SJCRH30 (cell line): ENCODE data around the gene TSPAN3. TPM values are rescaled to one million over a fixed set of nuclear protein-coding genes. Genes with fewer than 3 reads are reported as not detected.
A peak's percentile ranks its signal among the peaks of the same experiment; 100 is the strongest.

Experiments used
- DNase-seq, 2 experiments: peaks; one replicate each; pipeline ENCODE4 v3.0.0-alpha.2; 2015 to 2020
- H3K27ac ChIP-seq: fragments of 250-450 bp; sonication (Bioruptor Pico); 2 replicates; pipeline ENCODE4 v1.5.1; 2020; ENCODE audit warnings: mild to moderate bottlenecking, moderate library complexity
- H3K27me3 ChIP-seq: fragments of 250-450 bp; sonication (Bioruptor Pico); 2 replicates; pipeline ENCODE4 v1.5.1; 2020; ENCODE audit warnings: mild to moderate bottlenecking, moderate library complexity
- H3K36me3 ChIP-seq: fragments of 250-450 bp; sonication (Bioruptor Pico); 2 replicates; pipeline ENCODE4 v1.5.1; 2020; ENCODE audit warnings: mild to moderate bottlenecking, moderate library complexity
- H3K4me1 ChIP-seq: fragments of 250-450 bp; sonication (Bioruptor Pico); 2 replicates; pipeline ENCODE4 v1.5.1; 2020; ENCODE audit warnings: mild to moderate bottlenecking, moderate library complexity
- H3K4me3 ChIP-seq: fragments of 250-450 bp; sonication (Bioruptor Pico); 2 replicates; pipeline ENCODE4 v1.5.1; 2020; ENCODE audit warnings: mild to moderate bottlenecking, moderate library complexity
- H3K9me3 ChIP-seq: fragments of 250-450 bp; sonication (Bioruptor Pico); replicated peaks from 2 replicates; pipeline ENCODE4 v1.5.1; 2020; ENCODE audit warnings: mild to moderate bottlenecking, moderate library complexity
- total RNA-seq: library from RNA; depleted of rRNA; stranded (reverse); fragments of >200 nt; shearing (Covaris generic); gene quantifications from 2 replicates; pipeline ENCODE4 v1.2.3, GENCODE V29; 2014

TSPAN3 gene
- total RNA-seq, 1 experiment from 2014 or later = 473 TPM

DNA sequence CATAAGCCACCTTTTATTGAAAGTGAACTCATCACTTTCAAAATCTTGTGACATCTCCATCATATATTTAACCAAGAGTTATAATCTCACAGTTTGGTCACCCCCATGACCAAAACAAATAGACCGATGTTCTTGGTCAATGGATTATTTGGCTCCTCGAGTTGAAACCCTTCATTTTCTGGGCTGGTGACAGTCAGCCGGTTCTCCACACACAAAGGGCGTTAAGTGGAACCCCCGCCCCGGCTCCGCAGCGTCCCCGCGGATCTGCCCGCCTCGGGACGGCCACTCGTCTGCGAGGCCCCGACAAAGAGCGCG, 772 bp downstream of the TSPAN3 start:
- no peak for DNase-seq
- no peaks in the 10 kb centered on the region for H3K27me3 ChIP-seq
- H3K4me1 ChIP-seq = peaks cover 33% of the 10 kb centered on the region
- peaks cover 40% of the 10 kb centered on the region for H3K36me3 ChIP-seq
- peak overlapping the region; percentile 82 for H3K27ac ChIP-seq
- peak overlapping the region; percentile 88 for H3K4me3 ChIP-seq
- no peaks in the 10 kb centered on the region for H3K9me3 ChIP-seq

DNA sequence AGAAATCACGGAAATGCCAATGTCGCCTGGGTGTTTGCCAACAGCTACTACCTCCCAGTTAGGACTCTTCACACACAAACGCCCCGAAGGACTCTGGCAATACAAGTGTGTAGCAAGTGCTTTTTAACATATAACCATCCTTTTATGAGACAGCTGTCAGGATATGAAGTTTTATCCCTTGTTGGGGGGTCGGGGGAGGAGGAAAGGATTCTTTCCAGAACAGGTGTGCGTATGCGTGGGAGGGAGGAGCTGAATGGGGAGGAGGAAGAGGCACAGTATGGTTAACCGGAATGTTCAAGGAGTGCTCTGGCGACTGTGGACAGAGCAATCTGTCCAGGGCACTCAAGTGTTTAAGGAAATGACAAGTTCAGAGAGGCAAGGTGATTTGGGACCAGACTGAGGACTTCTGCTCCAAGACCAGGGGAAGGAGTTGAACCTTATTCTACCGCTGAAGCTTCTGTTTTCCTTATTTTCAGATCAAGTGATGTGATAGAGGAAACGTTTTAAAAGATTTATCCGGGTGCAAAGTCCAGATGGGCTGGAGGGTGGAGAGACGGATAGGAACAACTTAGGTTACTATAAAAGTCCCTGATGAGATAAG, 1.3 kb downstream of the TSPAN3 start:
- Histone ChIP-seq H3K4me3 (peak overlapping the region; percentile 88), H3K27me3 (no peaks in the 10 kb centered on the region), H3K4me1 (peaks cover 37% of the 10 kb centered on the region), H3K36me3 (peaks cover 40% of the 10 kb centered on the region), H3K27ac (peak overlapping the region; percentile 82), H3K9me3 (no peaks in the 10 kb centered on the region)
- DNase-seq = peak; percentile 87 to 93

DNA sequence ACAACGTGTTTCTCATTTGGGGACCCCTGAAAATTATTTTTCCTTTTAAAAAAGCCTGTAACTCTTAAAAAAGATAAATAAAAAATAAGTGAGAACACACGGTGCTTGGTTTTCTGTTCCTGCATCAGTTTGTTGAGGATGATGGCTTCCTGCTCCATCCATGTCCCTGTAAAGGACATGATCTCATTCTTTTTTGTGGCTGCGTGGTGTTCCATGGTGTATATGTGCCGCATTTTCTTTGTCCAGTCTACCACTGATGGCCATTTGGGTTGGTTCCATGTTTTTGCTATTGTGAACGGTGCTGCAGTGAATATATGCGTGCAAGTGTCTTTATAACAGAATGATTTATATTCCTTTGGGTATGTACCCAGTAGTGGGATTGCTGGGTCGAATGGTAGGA, 2.3 kb downstream of the TSPAN3 start:
- H3K4me3 ChIP-seq = peak overlapping the region; percentile 88
- H3K9me3 ChIP-seq = no peaks in the 10 kb centered on the region
- no peak for DNase-seq
- H3K27me3 ChIP-seq = no peaks in the 10 kb centered on the region
- H3K36me3 ChIP-seq = peaks cover 45% of the 10 kb centered on the region
- H3K4me1 ChIP-seq = peaks cover 44% of the 10 kb centered on the region
- H3K27ac ChIP-seq = no peak overlapping the region

DNA sequence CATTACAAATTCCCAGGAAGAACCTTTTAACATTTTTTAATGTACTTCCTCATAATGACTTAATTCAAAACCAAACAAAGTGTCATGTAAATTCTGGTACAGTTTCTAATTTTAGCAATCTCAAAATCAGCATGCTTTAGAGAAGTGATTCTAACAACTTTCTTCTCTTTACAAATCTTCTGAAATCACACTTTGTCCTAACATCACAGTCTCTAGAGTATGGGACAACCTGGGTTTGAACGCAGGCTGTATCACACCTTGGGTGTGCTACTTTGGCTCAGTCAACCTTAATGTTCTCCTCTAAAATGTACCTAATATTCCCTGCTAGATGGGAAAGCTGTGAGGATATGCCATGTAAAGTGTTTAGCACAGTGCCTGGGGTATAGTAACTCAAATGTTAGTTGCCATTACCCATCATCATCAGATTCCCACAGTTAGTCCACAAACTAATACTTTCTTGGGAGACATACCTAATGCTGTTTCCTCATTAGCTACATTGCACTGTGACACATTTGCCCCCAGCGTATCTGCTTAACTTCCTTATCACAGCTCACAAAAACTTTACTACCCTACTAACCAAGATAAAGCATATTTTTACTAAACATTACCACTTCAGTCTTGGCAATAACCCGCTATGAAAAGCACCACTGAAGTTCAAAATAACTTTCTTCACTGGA, 3.1 kb downstream of the TSPAN3 start:
- Histone ChIP-seq H3K4me3 (no peak overlapping the region), H3K36me3 (peaks cover 47% of the 10 kb centered on the region), H3K27me3 (no peaks in the 10 kb centered on the region), H3K4me1 (peaks cover 46% of the 10 kb centered on the region), H3K27ac (no peak overlapping the region), H3K9me3 (no peaks in the 10 kb centered on the region)
- no peak for DNase-seq

DNA sequence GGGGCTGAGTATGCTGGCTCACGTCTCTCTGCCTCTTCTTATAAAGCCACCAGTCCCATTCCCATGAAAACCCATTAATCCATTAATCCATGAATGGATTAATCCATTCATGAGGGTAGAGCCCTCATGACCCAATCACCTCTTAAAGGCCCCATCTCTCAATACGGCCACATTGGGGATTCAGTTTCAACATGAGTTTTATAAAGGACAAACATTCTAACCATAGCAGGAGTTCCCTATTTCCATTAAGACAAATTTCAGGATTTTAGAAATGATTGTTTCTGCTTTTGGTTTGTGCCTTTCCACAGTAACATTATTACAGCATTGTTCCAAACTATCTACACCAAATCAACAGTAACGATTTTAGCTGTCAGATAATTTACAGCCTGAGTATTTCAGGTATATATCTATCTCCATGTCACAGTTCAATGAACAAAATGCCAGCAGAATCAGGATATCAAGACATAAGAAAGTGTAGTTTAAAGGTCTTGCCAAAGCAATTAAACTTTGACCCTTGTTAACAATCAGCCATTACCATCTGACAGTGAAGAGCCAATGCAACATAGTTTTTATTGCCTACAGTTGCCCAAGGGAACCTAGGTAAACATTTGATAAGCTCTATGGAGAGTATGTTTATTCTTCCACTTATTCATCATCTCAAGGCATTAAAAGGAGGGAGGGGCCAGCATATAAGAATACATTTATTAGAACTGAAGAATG, 3.8 kb downstream of the TSPAN3 start:
- H3K4me3 ChIP-seq = no peak overlapping the region
- H3K36me3 ChIP-seq = peaks cover 47% of the 10 kb centered on the region
- H3K9me3 ChIP-seq = no peaks in the 10 kb centered on the region
- H3K4me1 ChIP-seq = peaks cover 53% of the 10 kb centered on the region
- H3K27ac ChIP-seq = no peak overlapping the region
- DNase-seq = no peak
- no peaks in the 10 kb centered on the region for H3K27me3 ChIP-seq

DNA sequence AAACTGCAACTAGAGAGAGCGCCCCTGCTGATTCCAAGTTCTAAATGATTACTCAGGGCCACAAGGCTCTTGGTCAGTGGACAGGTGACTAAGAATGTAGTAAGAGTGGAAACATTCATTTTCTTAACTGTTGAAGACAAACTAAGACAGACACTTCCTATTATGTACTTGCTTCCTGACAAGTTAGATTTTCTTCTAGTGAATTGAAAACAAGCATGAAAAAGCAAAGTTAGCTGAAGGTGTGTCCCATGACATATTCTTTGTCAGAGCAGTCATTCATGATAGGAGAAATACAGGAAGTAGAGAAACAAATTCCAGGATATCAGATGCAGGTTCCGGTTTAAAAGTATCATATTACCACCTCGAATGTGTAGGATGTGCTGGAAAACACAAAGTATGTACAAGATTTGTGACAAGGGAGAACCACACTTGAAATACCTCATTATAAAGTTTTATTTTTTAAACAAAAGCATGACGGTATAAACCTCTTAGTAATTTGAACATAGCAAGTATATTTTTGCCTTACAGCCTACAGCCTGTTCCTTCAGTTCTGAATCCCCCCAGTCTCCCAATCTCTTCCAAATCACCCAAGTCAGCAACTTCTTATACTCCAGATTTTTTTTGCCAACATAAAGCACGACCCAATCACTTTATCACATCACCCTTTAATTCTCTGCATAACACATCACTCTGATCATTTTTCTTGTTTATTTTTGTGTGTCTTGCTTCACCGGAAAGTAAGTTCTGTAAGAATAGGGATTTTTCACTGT, 6.2 kb downstream of the TSPAN3 start:
- Histone ChIP-seq H3K36me3 (peaks cover 47% of the 10 kb centered on the region), H3K27ac (no peak overlapping the region)

DNA sequence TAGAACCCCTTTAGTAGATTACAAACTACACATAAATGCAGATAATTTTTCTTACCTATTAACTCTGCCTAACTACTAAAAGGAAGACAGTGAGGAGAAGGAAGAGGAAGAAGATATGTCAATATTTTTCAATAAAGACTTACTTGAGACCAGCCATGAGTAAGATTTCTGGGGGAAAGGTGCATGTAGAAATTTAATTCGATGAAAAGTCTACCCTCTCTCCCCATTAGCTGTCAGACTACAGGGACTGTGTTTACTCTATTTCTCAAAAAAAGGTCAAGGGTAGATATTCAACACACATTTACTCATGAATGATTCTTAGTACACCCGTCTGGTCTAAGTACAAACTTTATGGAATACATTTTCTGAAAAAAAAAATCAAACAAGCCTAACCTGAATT, 6.8 kb downstream of the TSPAN3 start:
- Histone ChIP-seq H3K27ac (no peak overlapping the region), H3K36me3 (peaks cover 49% of the 10 kb centered on the region), H3K27me3 (no peaks in the 10 kb centered on the region), H3K4me1 (peaks cover 74% of the 10 kb centered on the region), H3K4me3 (no peak overlapping the region), H3K9me3 (no peaks in the 10 kb centered on the region)
- no peak for DNase-seq

More for the DNA sequence above, 6.2 kb downstream of the TSPAN3 start:
- peak in 1 of 2 experiments; percentile 26 for DNase-seq
- Histone ChIP-seq H3K4me1 (peaks cover 73% of the 10 kb centered on the region), H3K9me3 (no peaks in the 10 kb centered on the region), H3K4me3 (no peak overlapping the region), H3K27me3 (no peaks in the 10 kb centered on the region)

DNA sequence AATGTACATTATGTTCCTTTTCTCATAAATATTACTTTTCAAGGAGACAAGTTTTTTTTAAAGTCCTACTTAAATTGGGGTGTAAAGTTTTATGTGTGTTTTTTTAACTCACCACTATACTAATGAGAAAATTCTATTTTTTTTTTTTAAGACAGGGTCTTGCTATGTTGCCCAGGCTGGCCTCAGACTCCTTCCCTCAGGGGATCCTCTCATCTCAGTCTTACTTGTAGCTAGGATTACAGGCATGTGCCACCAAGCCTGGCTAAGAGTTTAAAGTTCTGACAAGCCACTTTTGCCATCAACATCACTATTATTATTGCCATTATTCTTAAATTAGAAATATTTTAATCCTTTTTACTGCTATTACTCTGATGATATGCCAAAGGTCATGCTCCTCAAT, 7.7 kb downstream of the TSPAN3 start:
- no peak for DNase-seq
- no peak overlapping the region for H3K27ac ChIP-seq
- H3K9me3 ChIP-seq = no peaks in the 10 kb centered on the region
- H3K4me3 ChIP-seq = no peak overlapping the region
- H3K27me3 ChIP-seq = no peaks in the 10 kb centered on the region
- peaks cover 66% of the 10 kb centered on the region for H3K4me1 ChIP-seq
- H3K36me3 ChIP-seq = peaks cover 44% of the 10 kb centered on the region

DNA sequence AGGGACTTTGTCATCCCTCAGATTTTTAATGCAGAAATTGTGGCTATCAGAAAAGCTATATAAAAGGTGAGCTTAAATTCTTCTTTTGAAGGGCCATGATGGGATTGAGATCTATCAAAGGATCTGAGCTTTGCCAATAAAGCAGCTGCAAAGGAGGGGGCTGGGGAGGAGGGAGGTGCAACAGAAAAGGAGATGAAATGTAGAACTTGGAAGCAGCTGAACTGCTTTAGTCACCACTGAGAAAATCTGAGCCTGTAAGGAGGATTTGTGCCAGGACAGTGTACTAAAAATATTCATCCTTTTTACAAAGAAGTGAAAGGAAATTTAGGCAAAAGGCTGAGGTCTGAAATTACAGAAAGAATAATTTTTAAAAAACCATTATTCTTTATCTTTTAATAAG, 10.4 kb downstream of the TSPAN3 start:
- no peak overlapping the region for H3K4me3 ChIP-seq
- H3K4me1 ChIP-seq = peaks cover 51% of the 10 kb centered on the region
- H3K36me3 ChIP-seq = peaks cover 33% of the 10 kb centered on the region
- H3K27me3 ChIP-seq = no peaks in the 10 kb centered on the region
- peak overlapping the region; percentile 55 for H3K27ac ChIP-seq
- peak; percentile 71 to 80 for DNase-seq
- H3K9me3 ChIP-seq = no peaks in the 10 kb centered on the region

DNA sequence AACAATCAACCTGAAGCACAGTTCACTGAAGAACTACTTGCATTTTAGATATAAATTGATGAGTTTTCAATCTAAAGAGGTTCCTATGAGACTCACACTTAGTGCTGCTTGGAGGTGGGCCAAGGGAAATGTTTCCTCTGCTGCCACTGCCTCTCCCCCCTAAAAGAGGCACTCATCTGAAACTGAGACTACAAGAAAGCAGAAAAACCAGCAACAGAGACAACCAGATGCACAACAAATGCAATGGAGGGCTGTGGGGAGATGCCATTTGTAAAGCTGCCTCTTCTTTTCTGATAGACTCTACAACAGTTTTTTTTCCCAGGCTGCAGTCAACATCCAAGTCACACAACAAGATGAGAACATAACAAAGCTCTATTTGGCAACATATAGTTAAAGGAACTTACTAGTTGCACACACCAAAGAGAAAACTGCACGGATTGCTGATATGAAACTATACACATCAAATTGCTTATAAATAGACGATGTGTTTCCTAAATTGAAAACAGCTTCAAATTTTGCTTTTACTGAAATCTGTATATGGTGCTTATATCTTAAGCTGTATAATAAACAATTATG, 11.0 kb downstream of the TSPAN3 start:
- Histone ChIP-seq H3K9me3 (no peaks in the 10 kb centered on the region), H3K4me1 (peaks cover 45% of the 10 kb centered on the region), H3K36me3 (peaks cover 35% of the 10 kb centered on the region), H3K27me3 (no peaks in the 10 kb centered on the region), H3K4me3 (no peak overlapping the region), H3K27ac (no peak overlapping the region; the same call in 1 of the 2 replicates)
- DNase-seq = no peak

DNA sequence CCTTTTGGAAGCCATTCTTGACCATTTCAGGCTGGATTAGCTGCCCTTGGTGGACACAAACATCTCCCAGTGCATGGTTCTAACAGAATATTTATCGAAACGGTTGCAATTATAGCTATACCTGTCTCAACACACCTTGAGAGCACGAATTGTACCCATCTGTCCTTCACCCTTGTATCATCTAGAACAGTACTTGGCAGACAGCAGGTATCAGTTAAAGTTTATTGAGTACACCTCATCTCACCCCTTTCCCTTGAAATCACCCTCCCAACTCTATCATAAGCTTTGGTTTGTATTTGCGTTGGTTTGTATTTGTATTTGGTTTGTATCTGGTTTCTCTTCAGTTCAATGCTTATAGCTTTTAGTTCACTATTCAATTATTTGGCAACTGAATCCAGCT, 12.4 kb downstream of the TSPAN3 start:
- Histone ChIP-seq H3K27ac (no peak overlapping the region), H3K9me3 (no peaks in the 10 kb centered on the region), H3K36me3 (peaks cover 38% of the 10 kb centered on the region), H3K4me3 (no peak overlapping the region), H3K27me3 (no peaks in the 10 kb centered on the region), H3K4me1 (peaks cover 34% of the 10 kb centered on the region)
- DNase-seq = no peak

DNA sequence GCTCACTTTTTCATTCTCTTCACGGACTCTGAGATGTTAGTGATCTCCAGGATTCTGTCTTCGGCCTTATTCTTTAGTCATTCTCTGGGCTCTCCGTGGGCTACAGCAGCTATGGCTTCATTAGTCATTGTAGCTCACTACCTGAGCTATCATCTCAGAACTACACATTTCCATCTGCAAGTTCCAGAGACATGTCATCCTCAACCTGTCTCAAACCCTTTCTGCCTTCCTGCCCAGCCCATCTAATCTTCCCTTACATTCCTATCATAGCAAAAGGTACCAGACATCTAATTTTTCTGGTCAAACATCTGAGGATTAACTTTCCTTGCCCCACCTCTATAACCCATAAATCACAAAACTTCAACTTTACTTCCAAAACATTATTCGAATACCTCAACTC, 13.2 kb downstream of the TSPAN3 start:
- H3K27ac ChIP-seq = no peak overlapping the region
- H3K9me3 ChIP-seq = no peaks in the 10 kb centered on the region
- no peak overlapping the region for H3K4me3 ChIP-seq
- H3K36me3 ChIP-seq = peaks cover 42% of the 10 kb centered on the region
- H3K27me3 ChIP-seq = no peaks in the 10 kb centered on the region
- H3K4me1 ChIP-seq = peaks cover 32% of the 10 kb centered on the region
- DNase-seq = no peak

DNA sequence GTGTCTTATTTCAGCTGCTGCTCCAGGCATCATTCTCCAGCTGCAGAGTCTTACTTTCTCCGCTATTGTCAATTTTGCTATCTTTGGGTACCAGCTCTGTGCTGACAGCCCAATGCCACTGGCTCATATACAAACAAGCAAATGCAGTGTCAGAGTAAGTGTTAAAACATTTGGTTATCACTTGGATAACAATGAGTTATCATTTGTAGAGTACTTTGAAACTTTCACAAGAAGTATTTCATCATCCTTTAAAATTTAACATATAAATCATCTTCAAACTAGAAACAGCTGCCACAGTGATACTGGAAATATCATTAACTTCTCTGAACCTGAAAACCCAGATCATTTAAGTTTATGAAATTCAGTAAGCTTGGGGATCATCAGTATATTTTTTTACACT, 13.8 kb downstream of the TSPAN3 start:
- H3K27ac ChIP-seq = no peak overlapping the region
- H3K9me3 ChIP-seq = no peaks in the 10 kb centered on the region
- no peaks in the 10 kb centered on the region for H3K27me3 ChIP-seq
- H3K4me3 ChIP-seq = no peak overlapping the region
- H3K36me3 ChIP-seq = peaks cover 48% of the 10 kb centered on the region
- H3K4me1 ChIP-seq = peaks cover 26% of the 10 kb centered on the region
- DNase-seq = no peak

DNA sequence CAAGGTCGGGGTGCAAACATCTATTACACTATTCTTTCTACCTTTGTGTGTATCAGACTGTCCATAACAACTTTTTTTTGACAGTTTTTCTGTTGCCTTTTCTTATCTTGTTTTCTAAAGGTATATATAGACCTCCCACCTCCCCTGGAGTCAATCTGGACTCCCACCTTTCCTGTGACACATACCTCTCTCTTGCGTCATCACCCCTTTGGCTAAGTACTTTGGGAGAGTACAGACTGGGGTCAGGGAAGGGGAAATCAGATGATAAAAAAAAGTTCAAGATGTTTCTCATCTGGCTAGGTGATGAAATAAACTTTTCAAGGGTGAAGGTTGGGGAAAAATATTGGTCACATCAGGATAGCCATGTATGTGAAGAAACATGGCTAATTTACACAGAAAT, 17.2 kb downstream of the TSPAN3 start:
- H3K27ac ChIP-seq = no peak overlapping the region
- H3K4me1 ChIP-seq = no peaks in the 10 kb centered on the region; the same call in 1 of the 2 replicates
- H3K36me3 ChIP-seq = peaks cover 71% of the 10 kb centered on the region
- no peak overlapping the region for H3K4me3 ChIP-seq
- H3K9me3 ChIP-seq = no peaks in the 10 kb centered on the region
- H3K27me3 ChIP-seq = no peaks in the 10 kb centered on the region
- no peak for DNase-seq

DNA sequence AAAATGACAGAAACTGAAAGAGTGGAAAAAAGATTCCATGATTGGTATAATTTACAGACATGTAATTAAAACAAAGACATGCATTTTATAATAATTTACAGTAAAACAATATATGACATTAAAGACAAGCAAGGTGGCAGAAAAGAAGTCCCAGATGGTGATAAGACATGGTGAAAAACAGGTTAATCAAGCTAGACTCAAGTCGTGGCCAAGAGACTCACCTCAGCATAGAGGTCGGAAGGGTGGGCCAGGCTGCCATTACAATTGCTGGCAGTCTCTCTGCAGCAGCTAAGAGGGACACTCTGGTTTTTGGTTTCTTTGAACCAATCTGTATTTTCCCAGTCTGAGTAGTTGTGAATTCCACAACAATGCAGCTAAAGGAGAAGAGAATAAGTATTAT, 18.4 kb downstream of the TSPAN3 start:
- H3K4me3 ChIP-seq = no peak overlapping the region
- peaks cover 81% of the 10 kb centered on the region for H3K36me3 ChIP-seq
- H3K9me3 ChIP-seq = no peaks in the 10 kb centered on the region
- no peaks in the 10 kb centered on the region for H3K27me3 ChIP-seq
- H3K4me1 ChIP-seq = no peaks in the 10 kb centered on the region
- DNase-seq = no peak
- H3K27ac ChIP-seq = no peak overlapping the region
